Measurements from ENCODE around the gene RTN4IP1.

- TF ChIP-seq CTCF (conservative IDR thresholded peaks at IDR 0.05; ENCODE audit: low read depth, low read length) (no peak), EZH2phosphoT487 (IDR thresholded peaks at IDR 0.05; ENCODE audit: borderline replicate concordance, low read length) (no peak)
These were observed 42.4 kb downstream of the RTN4IP1 start for GRCh38 chr6:106586815-106587415.

Data from PC-3 (cell line).